DMS53 (cell line): ENCODE results near the gene ENPP7.

Source experiments
- DNase-seq: peaks from one replicate; lab custom pipeline; 2025; lab: John Stamatoyannopoulos, UW

Gene ENPP7

GRCh38 chr17:79730769-79731483 lies at the start of gene ENPP7:
TSS of gene ENPP7 (plus strand) at chr17:79730943. CDS start at chr17:79731140, 197 bp downstream.
- no peak for DNase-seq

- DNase-seq = no peak
Measured at GRCh38 chr17:79681101-79681621, 49.6 kb upstream of the ENPP7 start.

- no peak for DNase-seq
Measured at GRCh38 chr17:79681628-79682261, 49.0 kb upstream of the ENPP7 start.

- no peak for DNase-seq
Measured at GRCh38 chr17:79683365-79683764, 47.4 kb upstream of the ENPP7 start.

- DNase-seq = no peak
Measured at GRCh38 chr17:79684132-79684985, 46.4 kb upstream of the ENPP7 start.

- no peak for DNase-seq
Measured at GRCh38 chr17:79685121-79685520, 45.6 kb upstream of the ENPP7 start.

- DNase-seq = no peak
Measured at GRCh38 chr17:79686476-79686875, 44.3 kb upstream of the ENPP7 start.

GRCh38 chr17:79690466-79690865 lies 40.3 kb upstream of the ENPP7 start:
- DNase-seq = no peak

GRCh38 chr17:79690988-79691836 lies 39.5 kb upstream of the ENPP7 start:
- DNase-seq = no peak

GRCh38 chr17:79691931-79692330 lies 38.8 kb upstream of the ENPP7 start:
- DNase-seq = no peak

- DNase-seq = no peak
Measured at GRCh38 chr17:79693419-79693818, 37.3 kb upstream of the ENPP7 start.

- DNase-seq = no peak
Measured at GRCh38 chr17:79695293-79695790, 35.4 kb upstream of the ENPP7 start.

- DNase-seq = no peak
Measured at GRCh38 chr17:79695797-79696609, 34.7 kb upstream of the ENPP7 start.

GRCh38 chr17:79696610-79696982 lies 34.1 kb upstream of the ENPP7 start:
- DNase-seq = no peak

- DNase-seq = no peak
Measured at GRCh38 chr17:79698146-79698846, 32.4 kb upstream of the ENPP7 start.

GRCh38 chr17:79699386-79700036 lies 31.2 kb upstream of the ENPP7 start:
- DNase-seq = no peak

GRCh38 chr17:79700592-79700991 lies 30.2 kb upstream of the ENPP7 start:
- no peak for DNase-seq

- DNase-seq = no peak
Measured at GRCh38 chr17:79702034-79702433, 28.7 kb upstream of the ENPP7 start.

- DNase-seq = no peak
Measured at GRCh38 chr17:79702550-79703236, 28.1 kb upstream of the ENPP7 start.
